Measurements from ENCODE around the gene ACAP3.

GRCh38 chr1:1336931-1337792 is 29.4 kb upstream of the ACAP3 start:
- TF ChIP-seq POLR2AphosphoS5 (IDR thresholded peaks at IDR 0.05; ENCODE audit: low read depth, low read length) (no peak), POLR2A (IDR thresholded peaks at IDR 0.05; ENCODE audit: low read depth, low read length) (no peak)
